GM23248 (cell line): ENCODE data around the gene HOXC5. TPM values are rescaled to one million over a fixed set of nuclear protein-coding genes. Genes with fewer than 3 reads are reported as not detected.

ENCODE experiments used
- DNase-seq: peaks from one replicate; pipeline ENCODE4 v3.0.0-alpha.2; 2015
- H2AFZ ChIP-seq: fragments of 200-600 bp; sonication (generic); 2 replicates; pipeline ENCODE4 v1.6.1; 2016; ENCODE audit warnings: antibody characterized with exemption
- H3F3A ChIP-seq: fragments of 200-600 bp; sonication (generic); 2 replicates; pipeline ENCODE4 v1.6.1; 2016; ENCODE audit warnings: mild to moderate bottlenecking, antibody characterized with exemption, mixed run types; ENCODE audit not compliant: insufficient read depth
- H3K27ac ChIP-seq: fragments of 200-600 bp; sonication (generic); 2 replicates; pipeline ENCODE4 v1.5.1; 2016; ENCODE audit warnings: mild to moderate bottlenecking
- H3K27me3 ChIP-seq: fragments of 200-600 bp; sonication (generic); replicated peaks from 2 replicates; pipeline ENCODE4 v1.6.1; 2016; ENCODE audit warnings: mild to moderate bottlenecking; ENCODE audit not compliant: insufficient read depth
- H3K36me3 ChIP-seq: fragments of 200-600 bp; sonication (generic); 2 replicates; pipeline ENCODE4 v1.6.1; 2016; ENCODE audit warnings: low read depth, mild to moderate bottlenecking
- H3K4me1 ChIP-seq: fragments of 200-600 bp; sonication (generic); 2 replicates; pipeline ENCODE4 v1.6.1; 2016; ENCODE audit warnings: mild to moderate bottlenecking; ENCODE audit not compliant: insufficient read depth
- H3K4me2 ChIP-seq: fragments of 200-600 bp; sonication (generic); one replicate; pipeline ENCODE4 v1.6.1; 2016; ENCODE audit warnings: mild to moderate bottlenecking; ENCODE audit not compliant: unreplicated experiment
- H3K4me3 ChIP-seq: fragments of 200-600 bp; sonication (generic); 2 replicates; pipeline ENCODE4 v1.5.1; 2016; ENCODE audit warnings: mild to moderate bottlenecking
- H3K79me2 ChIP-seq: fragments of 200-600 bp; sonication (generic); 2 replicates; pipeline ENCODE4 v1.6.1; 2016; ENCODE audit warnings: mild to moderate bottlenecking; ENCODE audit not compliant: insufficient read depth
- H3K9ac ChIP-seq: fragments of 200-600 bp; sonication (generic); 2 replicates; pipeline ENCODE4 v1.6.1; 2016; ENCODE audit warnings: mild to moderate bottlenecking
- H3K9me2 ChIP-seq: fragments of 200-600 bp; sonication (generic); 2 replicates; pipeline ENCODE4 v1.6.1; 2016; ENCODE audit warnings: mixed run types, mild to moderate bottlenecking, moderate library complexity; ENCODE audit not compliant: insufficient read depth
- H3K9me3 ChIP-seq: fragments of 200-600 bp; sonication (generic); one replicate; pipeline ENCODE4 v1.6.1; 2017; ENCODE audit warnings: low read depth
- H4K20me1 ChIP-seq: fragments of 200-600 bp; sonication (generic); 2 replicates; pipeline ENCODE4 v1.6.0; 2016; ENCODE audit not compliant: insufficient read depth
- EZH2 ChIP-seq: fragments of 200-600 bp; sonication (generic); IDR thresholded peaks from 2 replicates; pipeline ENCODE4 v1.6.1; 2018; ENCODE audit warnings: antibody characterized with exemption, mild to moderate bottlenecking; ENCODE audit not compliant: insufficient read depth, poor library complexity, severe bottlenecking
- EZH2phosphoT487 ChIP-seq: fragments of 200-600 bp; sonication (generic); IDR thresholded peaks from 2 replicates; pipeline ENCODE4 v1.6.1; 2018; ENCODE audit warnings: antibody characterized with exemption, moderate library complexity, mild to moderate bottlenecking, low read depth; ENCODE audit not compliant: insufficient read depth
- WGBS, 2 experiments: methylation state at CpG; one replicate each; pipeline ENCODE4 v1.1.6; 2015 to 2017; ENCODE audit warnings: low lambda C conversion rate in 2 of 2, low coverage in 1 of 2; ENCODE audit errors: missing lambda C conversion rate in 2 of 2; 5-methylcytosine and 5-hydroxymethylcytosine counted together
- in situ Hi-C: fragments of 300-500 bp; cut with MboI; formaldehyde crosslinking; loops from 2 replicates; pipeline ENCODE4 v1.15.0; 2020
- polyA plus RNA-seq: library from polyadenylated mRNA; unstranded; fragments of >200 nt; fragmentation: Nextera tagmentation; extraction: Ambion mirVana; gene quantifications from 2 replicates; pipeline ENCODE4 v1.2.1, GENCODE V29; 2016
- total RNA-seq: library from RNA; depleted of rRNA; stranded (reverse); fragments of >200 nt; shearing (Covaris generic); gene quantifications from 2 replicates; pipeline ENCODE4 v1.2.3, GENCODE V29; 2014

HOXC5 gene
- total and polyA plus RNA-seq, 2 experiments from 2014 or later: 0.65 to 1.8 TPM

DNA sequence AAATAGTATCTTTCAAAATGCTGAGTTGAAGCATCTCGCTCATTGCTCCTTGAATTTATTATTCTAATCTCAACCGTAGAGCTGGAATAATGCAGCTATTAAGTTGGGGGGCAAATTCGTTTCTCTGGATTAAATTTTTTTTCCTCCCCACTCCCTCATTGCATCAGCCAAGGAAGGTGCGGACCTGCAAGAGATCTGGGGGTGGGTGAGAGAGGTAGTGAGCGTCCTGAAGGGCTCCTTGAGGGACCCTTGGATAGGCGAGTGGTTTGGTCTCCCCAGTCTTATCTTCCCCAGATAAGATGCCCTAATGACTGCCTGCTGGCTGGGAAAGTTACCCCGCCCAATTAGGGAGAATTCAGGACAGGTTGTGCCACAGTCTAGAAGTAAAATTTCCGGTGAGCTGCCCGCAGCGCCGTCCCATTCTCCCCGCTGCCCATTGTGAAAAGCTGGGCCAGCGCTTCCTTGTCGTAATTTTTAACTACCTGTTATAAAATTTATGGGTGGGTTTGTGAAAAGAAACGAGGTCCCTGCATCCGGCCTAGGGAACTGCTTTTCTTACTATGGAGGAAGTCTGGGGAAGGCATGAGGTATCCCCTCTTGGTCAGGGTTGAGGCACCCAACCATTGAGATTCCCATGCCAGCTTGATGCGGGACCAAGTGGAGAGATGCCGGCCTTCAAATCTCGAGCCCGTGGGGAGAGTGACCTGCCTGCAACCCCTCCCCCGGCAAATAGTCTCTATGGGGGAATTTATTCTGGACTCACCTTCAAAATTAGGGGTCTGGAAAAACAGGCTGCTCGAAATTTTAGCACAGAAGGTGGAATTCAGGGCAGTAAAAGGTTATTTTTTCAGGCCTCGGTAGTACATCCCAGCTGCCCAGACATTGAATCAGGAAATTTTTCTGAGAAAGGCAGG lies 17.6 kb upstream of the HOXC5 start:
- peaks cover 33% of the 10 kb centered on the region for H3K4me1 ChIP-seq
- H3K79me2 ChIP-seq: peaks cover 63% of the 10 kb centered on the region
- H3K9me2 ChIP-seq: no peaks in the 10 kb centered on the region
- H3K9me3 ChIP-seq: no peaks in the 10 kb centered on the region
- H3K36me3 ChIP-seq: no peaks in the 10 kb centered on the region
- H4K20me1 ChIP-seq: no peaks in the 10 kb centered on the region
- in situ Hi-C loops: no loop called here
- peak overlapping the region; percentile 70 for H2AFZ ChIP-seq
- H3K9ac ChIP-seq: peak overlapping the region; percentile 97; the same call in 1 of the 2 replicates
- peak overlapping the region; percentile 42 for H3K4me2 ChIP-seq
- H3K27ac ChIP-seq: peak overlapping the region; percentile 99; the same call in 1 of the 2 replicates
- no peaks in the 10 kb centered on the region for H3K27me3 ChIP-seq
- no peak for DNase-seq
- H3K4me3 ChIP-seq: no peak overlapping the region
- H3F3A ChIP-seq: peaks cover 14% of the 10 kb centered on the region; the same call in 1 of the 2 replicates
- TF ChIP-seq EZH2 (no peak), EZH2phosphoT487 (no peak)
- 92 to 93% methylated on average over 23 of the region's 23 CpGs for WGBS, 2 experiments

DNA sequence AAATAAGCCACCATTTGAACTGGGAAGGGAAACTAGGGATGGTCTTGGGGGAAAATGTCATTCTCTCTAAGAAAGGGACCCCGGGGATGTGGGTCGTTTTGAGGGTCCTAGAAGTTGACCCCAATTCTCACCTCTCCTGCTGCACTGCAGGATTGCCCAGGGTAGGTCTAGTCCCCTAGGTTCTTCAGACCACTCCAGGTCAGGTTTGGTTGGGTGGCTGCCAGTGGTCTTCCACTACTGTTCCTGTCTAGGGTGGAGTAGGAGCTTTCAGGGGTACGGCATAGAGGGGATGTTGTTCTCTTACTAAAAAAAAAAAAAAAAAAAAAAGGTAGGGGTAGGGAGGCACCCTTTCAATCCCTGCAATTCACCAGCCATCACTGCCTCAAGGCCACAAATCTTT lies 16.8 kb upstream of the HOXC5 start:
- Histone ChIP-seq H3K4me2 (peak overlapping the region; percentile 79), H3K9ac (peak overlapping the region; percentile 97), H3K36me3 (no peaks in the 10 kb centered on the region), H4K20me1 (no peaks in the 10 kb centered on the region), H3K27ac (peak overlapping the region; percentile 99), H2AFZ (peak overlapping the region; percentile 70), H3F3A (peaks cover 20% of the 10 kb centered on the region; the same call in 1 of the 2 replicates), H3K27me3 (no peaks in the 10 kb centered on the region), H3K9me3 (no peaks in the 10 kb centered on the region), H3K9me2 (no peaks in the 10 kb centered on the region), H3K4me1 (peaks cover 39% of the 10 kb centered on the region), H3K4me3 (peak overlapping the region; percentile 78), H3K79me2 (peaks cover 63% of the 10 kb centered on the region)
- DNase-seq: no peak
- 58 to 65% methylated on average over 3 of the region's 3 CpGs for WGBS, 2 experiments
- in situ Hi-C loops: no loop called here
- no peak for TF ChIP-seq EZH2
- no peak for TF ChIP-seq EZH2phosphoT487

DNA sequence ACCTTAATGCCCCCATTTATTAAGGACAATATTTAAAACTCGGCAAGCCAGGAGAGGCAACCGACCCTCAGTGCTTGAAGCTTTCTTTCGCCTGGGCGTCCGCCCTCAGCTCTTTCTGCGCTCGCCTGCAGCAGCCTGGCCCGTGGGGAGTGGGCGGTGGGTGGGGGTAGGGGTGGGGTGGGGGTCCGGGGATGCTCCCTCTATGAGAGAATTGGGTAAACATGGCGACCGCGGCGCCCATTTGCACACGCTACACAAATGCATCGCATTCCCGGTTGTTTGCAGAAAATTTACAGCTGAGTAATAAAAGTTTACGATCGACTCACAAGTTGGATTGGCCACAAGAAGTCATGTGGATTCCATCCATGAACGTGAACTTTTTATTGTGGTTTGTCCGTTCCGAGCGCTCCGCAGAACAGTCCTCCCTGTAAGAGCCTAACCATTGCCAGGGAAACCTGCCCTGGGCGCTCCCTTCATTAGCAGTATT lies 16.3 kb upstream of the HOXC5 start:
- peaks cover 63% of the 10 kb centered on the region for H3K79me2 ChIP-seq

DNA sequence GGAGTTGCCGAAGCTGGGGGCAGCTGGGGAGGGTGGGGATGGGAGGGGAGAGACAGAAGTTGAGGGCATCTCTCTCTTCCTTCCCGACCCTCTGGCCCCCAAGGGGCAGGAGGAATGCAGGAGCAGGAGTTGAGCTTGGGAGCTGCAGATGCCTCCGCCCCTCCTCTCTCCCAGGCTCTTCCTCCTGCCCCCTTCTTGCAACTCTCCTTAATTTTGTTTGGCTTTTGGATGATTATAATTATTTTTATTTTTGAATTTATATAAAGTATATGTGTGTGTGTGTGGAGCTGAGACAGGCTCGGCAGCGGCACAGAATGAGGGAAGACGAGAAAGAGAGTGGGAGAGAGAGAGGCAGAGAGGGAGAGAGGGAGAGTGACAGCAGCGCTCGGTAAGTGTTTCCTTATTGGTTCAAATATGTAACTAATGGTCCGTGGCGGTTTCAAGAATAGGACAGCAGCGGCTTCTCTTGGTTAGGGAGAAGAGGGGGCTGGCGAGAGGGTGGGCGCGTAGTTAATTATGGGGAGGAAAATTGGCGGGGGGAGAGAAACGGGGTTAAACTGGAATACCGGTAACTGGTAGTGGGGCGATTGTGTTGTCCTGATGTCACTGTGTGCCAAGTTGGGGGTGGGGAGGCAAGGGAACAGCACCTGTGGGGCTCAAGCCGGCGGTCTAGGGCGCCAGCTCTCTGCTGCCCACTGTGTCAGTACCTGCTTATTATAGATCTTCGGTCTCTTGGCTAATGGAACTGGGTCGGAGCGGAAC lies 15.6 kb upstream of the HOXC5 start:
- Histone ChIP-seq H3K4me3 (peak overlapping the region; percentile 78), H3K9ac (peak overlapping the region; percentile 97), H3K4me2 (peak overlapping the region; percentile 85), H3K36me3 (no peaks in the 10 kb centered on the region), H3F3A (peaks cover 17% of the 10 kb centered on the region; the same call in 1 of the 2 replicates), H3K4me1 (peaks cover 47% of the 10 kb centered on the region), H3K79me2 (peaks cover 63% of the 10 kb centered on the region), H2AFZ (peak overlapping the region; percentile 47), H3K9me2 (no peaks in the 10 kb centered on the region), H4K20me1 (no peaks in the 10 kb centered on the region), H3K9me3 (no peaks in the 10 kb centered on the region), H3K27me3 (no peaks in the 10 kb centered on the region), H3K27ac (peak overlapping the region; percentile 99)
- in situ Hi-C loops: no loop called here
- no peak for TF ChIP-seq EZH2
- no peak for TF ChIP-seq EZH2phosphoT487
- 1% methylated on average over 18 to 24 of the region's 24 CpGs for WGBS, 2 experiments
- DNase-seq: peak; percentile 71

More for the DNA sequence above, 16.3 kb upstream of the HOXC5 start:
- Histone ChIP-seq H3K4me2 (peak overlapping the region; percentile 85), H3K27ac (peak overlapping the region; percentile 99), H3K9ac (peak overlapping the region; percentile 97), H3K9me2 (no peaks in the 10 kb centered on the region), H4K20me1 (no peaks in the 10 kb centered on the region), H3K27me3 (no peaks in the 10 kb centered on the region), H3K9me3 (no peaks in the 10 kb centered on the region), H2AFZ (peak overlapping the region; percentile 70), H3F3A (peaks cover 20% of the 10 kb centered on the region; the same call in 1 of the 2 replicates), H3K4me1 (peaks cover 44% of the 10 kb centered on the region), H3K36me3 (no peaks in the 10 kb centered on the region), H3K4me3 (peak overlapping the region; percentile 78)
- in situ Hi-C loops: no loop called here
- TF ChIP-seq EZH2phosphoT487 (no peak), EZH2 (no peak)
- WGBS, 2 experiments: 0 to 2% methylated on average over 20 to 25 of the region's 25 CpGs
- DNase-seq: peak; percentile 95
